Heart right ventricle (tissue), 16 donors: ENCODE results near the gene DNMT3A. TPM values are rescaled to one million over a fixed set of nuclear protein-coding genes. Genes with fewer than 3 reads are reported as not detected.

Experiments
- ATAC-seq, 8 donors: fragments of 200-7000 bp; cut with Tn5 transposase; one replicate each; pipeline ENCODE4 v1.9.1; 2020; ENCODE audit warnings: mild to moderate bottlenecking in 8 of 8, moderate library complexity in 8 of 8, moderate number of reproducible peaks in 1 of 8
- DNase-seq, 2 donors: peaks; one replicate each; pipeline ENCODE4 v3.0.0-alpha.2; 2020
- H3K27ac ChIP-seq, 10 donors: fragments of 200-600 bp; sonication (generic) in 2 of 10; one replicate each; pipeline versions ENCODE4 v1.5.0 to v1.8.0; 2020 to 2022; ENCODE audit warnings: mild to moderate bottlenecking in 3 of 10
- H3K27me3 ChIP-seq, 7 donors: fragments of 200-600 bp; one replicate each; pipeline ENCODE4 v1.8.0; 2021 to 2022; ENCODE audit warnings: mild to moderate bottlenecking in 2 of 7
- H3K36me3 ChIP-seq, 9 donors: fragments of 200-600 bp; sonication (generic) in 1 of 9; one replicate each; pipeline versions ENCODE4 v1.5.0 to v1.8.0; 2020 to 2022; ENCODE audit warnings: mild to moderate bottlenecking in 2 of 9
- H3K4me1 ChIP-seq, 9 donors: fragments of 200-600 bp; sonication (generic) in 1 of 9; one replicate each; pipeline versions ENCODE4 v1.5.0 to v1.8.0; 2020 to 2022; ENCODE audit warnings: mild to moderate bottlenecking in 4 of 9
- H3K4me3 ChIP-seq, 10 donors: fragments of 200-600 bp; sonication (generic) in 2 of 10; one replicate each; pipeline versions ENCODE4 v1.5.0 to v1.8.0; 2020 to 2022; ENCODE audit warnings: mild to moderate bottlenecking in 7 of 10, moderate library complexity in 2 of 10
- H3K9me3 ChIP-seq, 11 donors: fragments of 200-600 bp in 10 of 11; sonication (generic) in 2 of 11; one replicate each; pipeline versions ENCODE4 v1.5.0 to v1.8.0; 2013 to 2022; ENCODE audit warnings: mild to moderate bottlenecking in 2 of 11, control low read depth in 1 of 11, moderate library complexity in 1 of 11
- CTCF ChIP-seq, 9 donors: fragments of 200-600 bp; sonication (generic) in 2 of 9; IDR thresholded peaks; one replicate each; pipeline versions ENCODE4 v1.5.0 to v1.8.0; 2021 to 2022; ENCODE audit warnings: antibody characterized with exemption in 9 of 9, mild to moderate bottlenecking in 5 of 9, moderate library complexity in 1 of 9
- WGBS, 2 donors: extraction: QIAGEN DNeasy Blood & Tissue Kit; methylation state at CpG; one replicate each; pipeline ENCODE4 v1.1.7; 2013; ENCODE audit warnings: inconsistent platforms in 1 of 2; 5-methylcytosine and 5-hydroxymethylcytosine counted together
- intact Hi-C, 10 donors: fragments of 100-400 bp; cut with DNase I; formaldehyde crosslinking; loops; one replicate each; pipeline versions ENCODE4 v1.11.1 to v1.14.2; 2022
- polyA plus RNA-seq, 2 donors: library from polyadenylated mRNA; stranded (reverse); fragments of 200-250 nt; gene quantifications; one replicate each; pipeline ENCODE4 v1.2.3, GENCODE V29; 2013
- total RNA-seq, 10 donors: library from RNA; stranded (reverse); fragmentation: NEBNext Ultra II Directional in 3 of 10; extraction: Animal tissue kit (Norgen Biotek cat#: 25700) in 3 of 10; gene quantifications; one replicate each; pipeline versions ENCODE4 v1.2.1 to v1.2.4, GENCODE V29; 2021 to 2023
- donor health status: Arrhythmogenic right ventricular cardiomyopathy.
- donor health status: ischemic (EF 13 %, LVEDD 7.1; RV severe dilation, severe dysfunction).
- donor health status: healthy with polysubstance abuse.
- donor health status: DM: no; HTN: yes; CAD: no.
- donor health status: DM: no; HTN: no; CAD: no.
- donor health status: ischemic (EF 25% LVEDD 6.9; RV normal size, moderate dysfunction).
- donor health status: ischemic (EF 25% LVEDD 5.7; RV mildly dilated, moderate dysfunction).
- donor health status: healthy.
- donor health status: DM: yes; HTN: yes; CAD: no.
- donor health status: Ischemic cardiomyopathy.
- donor health status: ischemic (EF 35%, LVEDD 5.7; RV mildly dilated, moderate dysfunction).
- donor health status: nonischemic (EF 11% LVEDD 7.7; RV severe dilation, severe dysfunction).
- donor health status: DM: yes; HTN: yes; CAD: no.
- donor health status: PGD.
- donor health status: ischemic (EF 29% LVEDD 5.4; RV normal size, mild dysfunction).
- donor health status: nonischemic (EF 23%, LVEDD 6.1; RV moderate dilation, normal function).

The DNMT3A gene
- total and polyA plus RNA-seq, 12 donors, result 4.7 to 23.7 (median 19.3) TPM

- peak overlapping the region in 1 of 10 donors; percentile 70 for H3K4me3 ChIP-seq
- no peaks in the 10 kb centered on the region for H3K9me3 ChIP-seq
- WGBS, 2 donors, result 76 to 79% methylated on average over 28 of the region's 28 CpGs
- no peaks in the 10 kb centered on the region for H3K27me3 ChIP-seq
- intact Hi-C loops, result no loop called here
- DNase-seq (no peak), ATAC-seq (peak in 1 of 8 donors; percentile 1)
- no peak for TF ChIP-seq CTCF (IDR thresholded peaks at IDR 0.05)
- H3K36me3 ChIP-seq, result peaks cover 0 to 57% (median 31%) of the 10 kb centered on the region in 9 donors
- H3K27ac ChIP-seq, result peak overlapping the region in 3 of 10 donors; percentile 88 to 90 (median 88)
- peaks cover 10 to 24% (median 20%) of the 10 kb centered on the region in 9 donors for H3K4me1 ChIP-seq
Measured at GRCh38 chr2:25250331-25251070, 91.2 kb downstream of the DNMT3A start.

DNA sequence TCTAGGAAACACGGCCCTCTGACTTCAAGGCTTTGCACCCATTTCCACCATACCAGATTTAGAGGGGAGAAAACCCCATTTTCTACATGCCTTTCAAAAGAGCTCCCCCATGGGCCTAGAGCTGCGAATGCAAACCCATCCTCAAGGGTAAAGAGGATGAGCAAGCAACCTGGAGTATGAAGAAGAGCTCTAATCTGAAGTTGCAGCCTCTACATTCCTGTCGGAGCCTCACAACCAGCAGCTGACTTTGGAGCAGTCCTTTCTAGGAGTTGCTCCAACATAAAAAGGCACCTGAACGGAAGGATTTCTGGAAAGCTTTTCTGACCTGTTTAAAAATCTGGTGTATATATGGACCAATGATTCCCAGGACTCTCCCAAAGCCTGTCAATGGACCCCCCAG lies 91.9 kb downstream of the DNMT3A start:
- intact Hi-C loops, result no loop called here
- no peak for TF ChIP-seq CTCF (IDR thresholded peaks at IDR 0.05)
- ATAC-seq, result no peak
- peaks cover 4 to 57% (median 32%) of the 10 kb centered on the region in 9 donors for H3K36me3 ChIP-seq
- DNase-seq, result no peak
- H3K27me3 ChIP-seq, result no peaks in the 10 kb centered on the region
- H3K4me1 ChIP-seq, result peaks cover 10 to 24% (median 20%) of the 10 kb centered on the region in 9 donors
- no peak overlapping the region for H3K27ac ChIP-seq
- H3K9me3 ChIP-seq, result no peaks in the 10 kb centered on the region
- H3K4me3 ChIP-seq, result no peak overlapping the region
- WGBS, 2 donors, result 95 to 96% methylated on average over 4 of the region's 4 CpGs

- Histone ChIP-seq H3K27me3 (no peaks in the 10 kb centered on the region), H3K4me1 (peaks cover 10 to 21% (median 15%) of the 10 kb centered on the region in 9 donors), H3K9me3 (no peaks in the 10 kb centered on the region), H3K36me3 (peaks cover 7 to 68% (median 41%) of the 10 kb centered on the region in 9 donors), H3K27ac (no peak overlapping the region), H3K4me3 (no peak overlapping the region)
- intact Hi-C loops, result no loop called here
- no peak for ATAC-seq
- no peak for TF ChIP-seq CTCF (IDR thresholded peaks at IDR 0.05)
- no peak for DNase-seq
- 85 to 90% methylated on average over 20 of the region's 20 CpGs for WGBS, 2 donors
Measured at GRCh38 chr2:25247792-25248512, 93.8 kb downstream of the DNMT3A start.

DNA sequence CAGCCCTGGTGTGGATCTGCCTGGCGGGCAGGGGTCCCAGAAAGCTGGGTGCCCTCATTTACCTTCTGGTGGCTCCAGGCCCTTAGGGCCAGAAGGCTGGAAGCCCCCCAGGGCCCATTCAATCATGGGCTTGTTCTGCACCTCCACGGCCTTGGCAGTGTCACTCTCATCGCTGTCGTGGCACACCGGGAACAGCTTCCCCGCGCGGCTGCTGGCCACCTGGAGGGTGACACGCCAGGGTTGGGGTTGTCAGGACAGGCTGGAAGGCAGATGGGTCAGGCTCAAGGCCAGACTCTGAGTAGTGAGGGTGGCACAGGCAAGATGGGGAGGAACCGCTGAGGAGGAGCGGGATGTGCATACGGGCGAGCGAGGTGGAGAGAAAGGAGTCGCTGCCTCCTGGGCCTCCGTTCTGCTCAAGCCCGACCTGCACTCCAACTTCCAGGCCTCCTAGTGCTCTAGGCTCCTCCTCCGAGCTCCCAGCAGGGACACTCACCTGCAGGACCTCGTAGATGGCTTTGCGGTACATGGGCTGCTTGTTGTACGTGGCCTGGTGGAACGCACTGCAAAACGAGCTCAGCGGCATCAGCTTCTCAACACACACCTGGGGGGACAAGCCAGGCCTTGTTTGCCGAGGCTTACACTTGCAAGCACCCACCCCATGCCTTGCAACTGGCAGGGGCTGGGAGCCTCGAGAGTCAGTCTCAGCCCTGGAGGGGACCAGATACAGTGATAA lies 95.0 kb downstream of the DNMT3A start:
- DNase-seq (no peak), ATAC-seq (no peak)
- Histone ChIP-seq H3K36me3 (peaks cover 7 to 80% (median 41%) of the 10 kb centered on the region in 9 donors), H3K4me3 (no peak overlapping the region), H3K9me3 (no peaks in the 10 kb centered on the region), H3K27ac (no peak overlapping the region), H3K4me1 (peaks cover 5 to 14% (median 7%) of the 10 kb centered on the region in 9 donors), H3K27me3 (no peaks in the 10 kb centered on the region)
- TF ChIP-seq CTCF (IDR thresholded peaks at IDR 0.05), result no peak
- intact Hi-C loops, result no loop called here
- WGBS, 2 donors, result 93 to 94% methylated on average over 26 of the region's 26 CpGs
